NCI-H345 treated with DMSO at 0.1 percent for 48 hours (cell line): ENCODE measurements around the gene RGS17.

Experiments
- DNase-seq: peaks from one replicate; lab custom pipeline; 2025; ENCODE audit not compliant: unreplicated experiment; lab: John Stamatoyannopoulos, UW

RGS17 gene

GRCh38 chr6:153086225-153086990 lies 44.7 kb downstream of the RGS17 start:
- no peak for DNase-seq

DNA sequence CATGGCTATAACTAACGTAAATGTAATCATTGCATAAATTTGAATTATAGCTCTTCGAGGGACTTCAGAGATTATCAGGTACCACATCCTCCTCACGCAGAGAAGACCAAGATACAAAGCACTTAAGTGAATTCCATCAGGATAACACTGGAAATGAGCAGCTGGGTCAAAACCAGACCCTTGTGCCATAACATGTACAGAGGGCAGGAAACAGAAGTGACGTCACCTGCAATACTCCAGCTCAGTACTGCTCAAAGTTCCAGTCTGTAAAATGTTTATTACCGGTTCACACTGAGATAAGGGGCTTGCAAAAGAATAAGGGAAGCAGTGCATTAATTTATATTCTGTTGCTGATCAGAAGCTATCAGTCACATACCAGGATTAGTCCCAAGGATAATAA lies 45.8 kb downstream of the RGS17 start:
- no peak for DNase-seq

- DNase-seq, result no peak
These were observed 46.7 kb downstream of the RGS17 start for GRCh38 chr6:153084393-153084792.

GRCh38 chr6:153083869-153084268 lies 47.2 kb downstream of the RGS17 start:
- DNase-seq, result no peak

DNA sequence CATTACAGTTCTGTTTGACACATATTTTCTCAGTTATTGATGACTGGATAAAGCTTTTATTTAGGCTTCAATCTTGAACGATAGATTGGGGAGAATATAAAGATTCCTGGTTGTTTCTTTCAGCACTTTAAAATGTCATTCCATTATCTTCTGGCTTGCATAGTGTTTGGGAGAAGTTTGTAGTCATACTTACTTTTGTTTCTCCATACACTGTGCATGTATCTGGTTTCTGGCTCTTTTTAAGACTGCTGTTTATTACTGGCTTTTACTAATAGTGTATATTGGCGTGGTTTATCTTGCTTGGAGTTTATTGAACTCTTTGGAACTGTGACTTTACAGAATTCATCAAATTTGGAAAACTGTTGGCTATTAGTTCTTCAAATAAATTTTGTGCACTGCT lies 49.2 kb downstream of the RGS17 start:
- no peak for DNase-seq

DNA sequence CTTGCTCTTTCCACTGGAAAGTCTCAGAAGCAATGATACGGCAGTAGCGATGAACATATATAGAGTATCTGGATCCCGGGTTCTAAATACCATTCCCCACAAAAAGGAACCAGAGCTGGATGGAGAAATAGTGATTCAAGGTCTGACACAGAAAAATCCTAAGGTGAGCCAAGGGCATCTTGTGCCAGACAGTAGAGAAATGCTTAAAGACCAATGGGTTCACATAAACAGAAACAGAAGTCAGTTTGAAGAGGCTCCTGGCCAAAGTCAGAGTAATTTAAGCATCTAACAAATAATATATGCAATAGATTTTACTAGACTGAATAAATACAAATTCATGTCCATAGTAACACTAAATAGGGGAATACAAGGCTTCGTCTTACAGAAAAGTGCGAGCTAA lies 54.7 kb downstream of the RGS17 start:
- no peak for DNase-seq

DNA sequence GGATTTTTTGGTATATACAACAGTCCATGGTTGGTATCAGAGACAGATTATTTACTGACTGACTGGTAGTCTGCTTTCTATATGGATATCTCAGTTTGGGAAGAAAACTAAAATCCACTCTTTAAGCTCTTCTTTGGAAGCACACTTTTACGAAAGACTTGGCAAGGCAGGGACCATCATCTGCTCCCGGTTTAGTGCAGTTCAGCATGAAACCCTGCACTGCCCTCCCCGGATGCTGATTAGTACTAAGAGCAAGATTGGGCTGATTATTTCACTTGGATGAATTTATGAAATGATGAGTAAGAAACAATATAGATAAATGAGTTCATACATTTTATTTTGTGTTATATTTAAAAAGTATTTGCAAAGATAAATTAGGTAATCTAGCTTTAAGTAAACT lies 56.3 kb downstream of the RGS17 start:
- DNase-seq, result no peak

- no peak for DNase-seq
These were observed 57.2 kb downstream of the RGS17 start for GRCh38 chr6:153073841-153074240.

DNA sequence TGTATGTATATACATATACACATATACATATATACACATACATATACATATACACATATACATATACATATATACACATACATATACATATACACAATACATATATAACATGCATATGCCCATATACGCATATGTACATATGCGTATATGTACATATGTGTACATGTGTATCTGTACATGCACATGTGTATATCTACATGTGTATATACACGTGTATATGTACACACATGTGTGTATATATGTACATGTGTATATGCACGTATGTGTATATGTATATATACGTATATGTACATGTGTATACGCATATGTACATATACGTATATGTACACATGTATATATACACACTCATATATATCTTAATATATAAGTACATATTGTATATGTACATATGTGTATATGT lies 60.3 kb downstream of the RGS17 start:
- DNase-seq, result no peak

GRCh38 chr6:153069897-153070296 lies 61.2 kb downstream of the RGS17 start:
- no peak for DNase-seq

DNA sequence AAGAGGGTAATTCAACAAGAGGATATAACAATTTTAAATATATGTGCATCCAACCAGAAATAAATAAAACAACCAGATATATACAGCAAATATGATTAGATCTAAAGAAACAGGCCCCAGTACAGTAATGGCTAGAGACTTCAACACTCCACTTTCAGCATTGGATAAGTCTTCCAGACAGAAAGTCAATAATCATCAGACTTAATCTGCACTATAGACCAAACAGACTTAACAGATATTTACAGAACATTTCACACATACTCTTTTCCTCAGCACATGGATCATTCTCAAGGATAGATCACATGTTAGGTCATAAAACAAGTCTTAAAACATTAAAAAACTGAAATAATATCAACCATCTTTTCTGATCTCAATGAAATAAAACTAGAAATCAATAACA lies 65.9 kb downstream of the RGS17 start:
- DNase-seq, result no peak

- DNase-seq, result no peak
These were observed 67.1 kb downstream of the RGS17 start for GRCh38 chr6:153063936-153064335.

- DNase-seq, result no peak
These were observed 68.6 kb downstream of the RGS17 start for GRCh38 chr6:153062516-153062915.

DNA sequence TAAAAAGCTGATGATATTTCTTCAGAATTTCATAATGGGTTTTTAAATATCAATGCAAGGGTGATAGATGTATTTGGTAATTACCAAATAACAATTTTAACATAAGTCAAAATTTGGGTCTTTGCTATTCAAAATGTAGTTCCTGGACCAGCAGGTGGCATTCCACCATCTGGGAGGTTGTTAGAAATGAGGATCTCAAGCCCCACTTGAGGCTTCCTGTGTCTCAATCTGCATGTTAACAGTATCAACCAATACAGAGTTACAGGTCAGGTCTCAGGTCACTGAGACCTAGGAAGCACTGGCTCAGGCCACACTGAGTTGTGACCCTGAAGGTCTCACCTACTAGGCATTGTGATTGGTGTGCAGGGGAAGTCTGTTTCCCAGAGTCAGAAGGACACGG lies 71.3 kb downstream of the RGS17 start:
- no peak for DNase-seq

GRCh38 chr6:153059311-153059710 lies 71.8 kb downstream of the RGS17 start:
- DNase-seq, result no peak

DNA sequence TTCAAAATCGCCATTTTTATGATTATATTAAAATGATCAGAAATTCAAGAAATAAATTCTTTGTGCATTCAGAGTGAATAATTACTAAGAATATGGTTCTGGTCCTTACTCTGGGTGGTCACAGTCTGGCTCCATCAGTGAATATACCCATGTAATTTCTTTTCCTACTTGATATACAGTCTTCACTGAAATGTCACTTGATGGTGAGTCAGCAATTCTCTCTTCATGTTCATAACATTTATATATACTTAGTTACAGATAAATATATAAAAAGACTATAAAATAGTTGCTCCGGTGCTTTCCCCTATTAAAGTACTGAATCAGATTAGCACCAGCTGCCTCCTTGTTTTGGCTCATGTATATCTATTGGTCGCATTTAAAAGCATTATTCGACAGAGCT lies 72.2 kb downstream of the RGS17 start:
- no peak for DNase-seq

DNA sequence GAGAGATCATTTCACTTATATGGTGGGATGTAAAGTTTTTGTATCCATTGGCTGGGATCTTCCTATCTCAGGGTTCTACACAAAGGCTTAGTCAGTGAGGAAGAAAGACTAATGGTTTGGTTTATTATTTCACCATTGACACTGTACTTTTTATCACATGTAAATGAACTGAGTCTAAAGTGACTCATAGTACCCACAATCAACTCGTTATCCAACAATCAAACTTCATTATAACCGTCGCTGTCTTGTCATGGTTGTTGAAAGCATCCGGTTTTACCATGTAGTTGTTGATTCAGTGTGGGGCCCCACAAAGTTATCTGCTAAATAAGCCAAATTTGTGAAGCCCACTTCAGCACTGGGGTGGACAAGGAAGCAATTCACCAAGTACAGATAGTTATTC lies 72.8 kb downstream of the RGS17 start:
- no peak for DNase-seq

DNA sequence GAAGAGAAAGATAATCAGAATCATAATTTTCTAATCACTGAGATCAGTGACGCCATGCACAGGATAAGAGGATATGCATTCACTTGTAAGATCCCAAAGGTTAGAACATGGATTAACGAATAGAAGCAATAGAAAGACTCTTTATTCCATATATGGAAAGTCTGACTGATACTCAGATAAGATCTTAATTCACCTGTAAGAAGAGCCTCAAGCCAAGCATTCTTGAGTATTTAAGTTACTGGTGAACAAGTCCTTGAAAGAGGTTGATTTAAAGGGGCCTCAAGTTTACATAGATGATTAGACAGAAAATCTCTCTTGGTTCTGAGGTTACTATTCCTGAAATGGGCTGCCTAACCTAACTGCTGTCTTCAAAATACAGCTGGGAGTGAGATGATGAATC lies 74.8 kb downstream of the RGS17 start:
- no peak for DNase-seq

- DNase-seq, result no peak
These were observed 79.3 kb downstream of the RGS17 start for GRCh38 chr6:153051801-153052200.

- no peak for DNase-seq
These were observed 82.5 kb downstream of the RGS17 start for GRCh38 chr6:153048631-153049030.

- no peak for DNase-seq
These were observed 83.7 kb downstream of the RGS17 start for GRCh38 chr6:153047386-153047785.

- no peak for DNase-seq
These were observed 85.8 kb downstream of the RGS17 start for GRCh38 chr6:153045271-153045670.

DNA sequence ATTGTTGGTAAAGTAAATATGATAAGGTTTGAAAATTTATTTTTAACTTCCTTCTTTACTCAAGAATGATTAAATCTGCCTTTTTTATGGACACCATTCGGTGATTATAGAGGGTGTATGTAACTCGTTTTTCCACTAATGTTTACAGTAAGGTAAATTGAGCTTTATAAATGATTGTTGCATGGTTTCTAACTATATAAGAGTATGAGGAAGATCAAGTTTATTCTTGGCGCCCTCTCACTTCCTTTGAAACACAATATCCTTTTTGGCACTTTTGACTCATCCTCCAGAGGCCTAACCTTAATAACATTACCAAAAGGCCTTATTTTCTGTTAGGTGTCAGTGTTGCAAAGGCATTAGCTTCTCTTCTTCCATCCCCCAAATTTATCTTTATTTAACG lies 86.8 kb downstream of the RGS17 start:
- DNase-seq, result no peak
